Measurements from ENCODE around the gene TGFBR3L. TPM values are rescaled to one million over a fixed set of nuclear protein-coding genes. Genes with fewer than 3 reads are reported as not detected.
A peak's percentile ranks its signal among the peaks of the same experiment; 100 is the strongest.

Gene TGFBR3L
- total and polyA plus RNA-seq, 2 of the 13 experiments (the other 11 are each of a cell fraction or from before 2014, with no cell fraction given), result 0.20 to 1.0 TPM

GRCh38 chr19:7900401-7900870 lies 14.2 kb upstream of the TGFBR3L start:
- H3K9ac ChIP-seq (ENCODE audit: insufficient read depth, low read depth, low read length), result no peak overlapping the region
- WGBS (ENCODE audit: low lambda C conversion rate), result 94% methylated on average over 20 of the region's 21 CpGs
- H3K27ac ChIP-seq (ENCODE audit: extremely low read length, insufficient read depth, low read length), result no peak overlapping the region
- H3K4me2 ChIP-seq (ENCODE audit: low read depth, low read length), result no peak overlapping the region
- H3K4me1 ChIP-seq (ENCODE audit: insufficient read depth, low read length), result peaks cover 50% of the 10 kb centered on the region
- intact Hi-C loops (cut with micrococcal nuclease; ENCODE audit: unreplicated experiment), result no loop called here
- H3K79me2 ChIP-seq (ENCODE audit: insufficient read depth, low read length), result peaks cover 20% of the 10 kb centered on the region
- no peaks in the 10 kb centered on the region for H3K9me3 ChIP-seq (ENCODE audit: low read length)
- TF ChIP-seq AGO2 (optimal IDR thresholded peaks at IDR 0.05; ENCODE audit: low read depth, low read length) (peak; percentile 7), PITX1 (CRISPR knock-in tag; IDR thresholded peaks at IDR 0.05) (no peak)
- in situ Hi-C loops (cut with HindIII; ENCODE audit: extremely low pct_ligation_motif_present, low pct_unique_long_range_greater_than_20kb), result no loop called here
- peaks cover 9% of the 10 kb centered on the region; the same call in 1 of the 2 replicates for H4K20me1 ChIP-seq (ENCODE audit: insufficient read depth, low read length)
- H3K4me3 ChIP-seq (replicated peaks in 1 of 3; ENCODE audit: insufficient read depth in 1 of 3, low read depth in 2 of 3, low read length in 3 of 3), result no peak overlapping the region
- POLR2A ChIA-PET, result interaction anchor here (4.7 to 4.9 kb wide), 3 partner anchors 11 to 31 kb away, joined by 52 to 83 read pairs (median 75); partner anchors contain the start of genes LRRC8E and SNAPC2
- BruUV-seq (replicated peaks), result no TSS peak
- ATAC-seq (no peak), DNase-seq (ENCODE audit: low spot score) (no peak), FAIRE-seq (no peak)
- no peak overlapping the region for H2AFZ ChIP-seq (ENCODE audit: low read length)
- CTCF ChIA-PET (ENCODE audit: low intra/inter-chr PET ratio, low total read pairs), result no interaction called here
- no peaks in the 10 kb centered on the region; a peak in 1 of 5 replicates for H3K27me3 ChIP-seq (ENCODE audit: control insufficient read depth in 1 of 2, insufficient read depth in 2 of 2, low read length in 2 of 2)
- H3K36me3 ChIP-seq (replicated peaks in 1 of 2; ENCODE audit: control insufficient read depth in 1 of 2, insufficient read depth in 2 of 2, low read length in 2 of 2), result peaks cover 9 to 16% of the 10 kb centered on the region in 2 experiments; a peak in 2 of 5 replicates

GRCh38 chr19:7900931-7901330 lies 13.7 kb upstream of the TGFBR3L start:
- no peak for ATAC-seq
- Histone ChIP-seq H4K20me1 (ENCODE audit: insufficient read depth, low read length) (peaks cover 10% of the 10 kb centered on the region; the same call in 1 of the 2 replicates), H3K4me3 (replicated peaks in 1 of 3; ENCODE audit: insufficient read depth in 1 of 3, low read depth in 2 of 3, low read length in 3 of 3) (no peak overlapping the region), H3K27me3 (ENCODE audit: control insufficient read depth in 1 of 2, insufficient read depth in 2 of 2, low read length in 2 of 2) (no peaks in the 10 kb centered on the region; a peak in 1 of 5 replicates), H3K4me2 (ENCODE audit: low read depth, low read length) (no peak overlapping the region), H3K36me3 (replicated peaks in 1 of 2; ENCODE audit: control insufficient read depth in 1 of 2, insufficient read depth in 2 of 2, low read length in 2 of 2) (peaks cover 9 to 21% of the 10 kb centered on the region in 2 experiments; a peak in 3 of 5 replicates), H3K27ac (ENCODE audit: extremely low read length, insufficient read depth, low read length) (no peak overlapping the region), H3K9ac (ENCODE audit: insufficient read depth, low read depth, low read length) (no peak overlapping the region), H3K9me3 (ENCODE audit: low read length) (no peaks in the 10 kb centered on the region), H3K4me1 (ENCODE audit: insufficient read depth, low read length) (peaks cover 55% of the 10 kb centered on the region), H3K79me2 (ENCODE audit: insufficient read depth, low read length) (peaks cover 25% of the 10 kb centered on the region), H2AFZ (ENCODE audit: low read length) (no peak overlapping the region)
- intact Hi-C loops (cut with micrococcal nuclease; ENCODE audit: unreplicated experiment) (no loop called here), in situ Hi-C loops (cut with HindIII; ENCODE audit: extremely low pct_ligation_motif_present, low pct_unique_long_range_greater_than_20kb) (no loop called here)
- WGBS (ENCODE audit: low lambda C conversion rate), result 97% methylated on average over 3 of the region's 3 CpGs
- no peak for DNase-seq (ENCODE audit: low spot score)
- TF ChIP-seq ZNF768 (CRISPR knock-in tag; IDR thresholded peaks at IDR 0.05), result no peak
- TF ChIP-seq KAT7 (CRISPR knock-in tag; IDR thresholded peaks at IDR 0.05; ENCODE audit: borderline replicate concordance), result no peak
- no peak for TF ChIP-seq ZNF143 (CRISPR knock-in tag; IDR thresholded peaks at IDR 0.05)
- TF ChIP-seq PATZ1 (CRISPR knock-in tag; IDR thresholded peaks at IDR 0.05), result no peak
- no peak for TF ChIP-seq CENPX (CRISPR knock-in tag; IDR thresholded peaks at IDR 0.05)
- no peak for TF ChIP-seq CSRNP1 (CRISPR knock-in tag; IDR thresholded peaks at IDR 0.05)
- no peak for TF ChIP-seq PHB2 (IDR thresholded peaks at IDR 0.05; ENCODE audit: partially characterized antibody)
- TF ChIP-seq POLR2AphosphoS5 (IDR thresholded peaks at IDR 0.05; ENCODE audit: low read depth, low read length), result no peak
- TF ChIP-seq PTBP1 (IDR thresholded peaks at IDR 0.05; ENCODE audit: low read depth, low read length, poor library complexity, severe bottlenecking), result no peak
- ChIA-PET POLR2A (interaction anchor here (4.7 to 4.9 kb wide), 3 partner anchors 12 to 32 kb away, joined by 52 to 83 read pairs (median 75); partner anchors contain the start of genes LRRC8E and SNAPC2), CTCF (ENCODE audit: low intra/inter-chr PET ratio, low total read pairs) (no interaction called here)
- no peak for FAIRE-seq
- no TSS peak for BruUV-seq (replicated peaks)

Data from HepG2 (cell line).